HG03439 (cell line): ENCODE data around the gene FAM184A.
"Not testable (repeated sequence)": the region's sequence is repeated elsewhere in the genome, so short reads cannot be mapped to it uniquely, and the experiment has no call there.

Experiments used
- ATAC-seq: cut with Tn5 transposase; IDR thresholded peaks from one replicate; pipeline ENCODE4 v1.9.1; 2021; ENCODE audit warnings: mild to moderate bottlenecking, moderate library complexity; ENCODE audit not compliant: unreplicated experiment

The FAM184A gene, protein sequence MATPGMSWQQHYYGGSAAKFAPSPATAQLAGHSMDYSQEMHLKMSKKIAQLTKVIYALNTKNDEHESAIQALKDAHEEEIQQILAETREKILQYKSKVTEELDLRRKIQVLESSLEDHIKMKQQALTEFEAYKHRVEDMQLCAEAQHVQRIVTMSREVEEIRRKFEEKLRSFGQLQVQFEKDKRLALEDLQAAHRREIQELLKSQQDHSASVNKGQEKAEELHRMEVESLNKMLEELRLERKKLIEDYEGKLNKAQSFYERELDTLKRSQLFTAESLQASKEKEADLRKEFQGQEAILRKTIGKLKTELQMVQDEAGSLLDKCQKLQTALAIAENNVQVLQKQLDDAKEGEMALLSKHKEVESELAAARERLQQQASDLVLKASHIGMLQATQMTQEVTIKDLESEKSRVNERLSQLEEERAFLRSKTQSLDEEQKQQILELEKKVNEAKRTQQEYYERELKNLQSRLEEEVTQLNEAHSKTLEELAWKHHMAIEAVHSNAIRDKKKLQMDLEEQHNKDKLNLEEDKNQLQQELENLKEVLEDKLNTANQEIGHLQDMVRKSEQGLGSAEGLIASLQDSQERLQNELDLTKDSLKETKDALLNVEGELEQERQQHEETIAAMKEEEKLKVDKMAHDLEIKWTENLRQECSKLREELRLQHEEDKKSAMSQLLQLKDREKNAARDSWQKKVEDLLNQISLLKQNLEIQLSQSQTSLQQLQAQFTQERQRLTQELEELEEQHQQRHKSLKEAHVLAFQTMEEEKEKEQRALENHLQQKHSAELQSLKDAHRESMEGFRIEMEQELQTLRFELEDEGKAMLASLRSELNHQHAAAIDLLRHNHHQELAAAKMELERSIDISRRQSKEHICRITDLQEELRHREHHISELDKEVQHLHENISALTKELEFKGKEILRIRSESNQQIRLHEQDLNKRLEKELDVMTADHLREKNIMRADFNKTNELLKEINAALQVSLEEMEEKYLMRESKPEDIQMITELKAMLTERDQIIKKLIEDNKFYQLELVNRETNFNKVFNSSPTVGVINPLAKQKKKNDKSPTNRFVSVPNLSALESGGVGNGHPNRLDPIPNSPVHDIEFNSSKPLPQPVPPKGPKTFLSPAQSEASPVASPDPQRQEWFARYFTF

DNA sequence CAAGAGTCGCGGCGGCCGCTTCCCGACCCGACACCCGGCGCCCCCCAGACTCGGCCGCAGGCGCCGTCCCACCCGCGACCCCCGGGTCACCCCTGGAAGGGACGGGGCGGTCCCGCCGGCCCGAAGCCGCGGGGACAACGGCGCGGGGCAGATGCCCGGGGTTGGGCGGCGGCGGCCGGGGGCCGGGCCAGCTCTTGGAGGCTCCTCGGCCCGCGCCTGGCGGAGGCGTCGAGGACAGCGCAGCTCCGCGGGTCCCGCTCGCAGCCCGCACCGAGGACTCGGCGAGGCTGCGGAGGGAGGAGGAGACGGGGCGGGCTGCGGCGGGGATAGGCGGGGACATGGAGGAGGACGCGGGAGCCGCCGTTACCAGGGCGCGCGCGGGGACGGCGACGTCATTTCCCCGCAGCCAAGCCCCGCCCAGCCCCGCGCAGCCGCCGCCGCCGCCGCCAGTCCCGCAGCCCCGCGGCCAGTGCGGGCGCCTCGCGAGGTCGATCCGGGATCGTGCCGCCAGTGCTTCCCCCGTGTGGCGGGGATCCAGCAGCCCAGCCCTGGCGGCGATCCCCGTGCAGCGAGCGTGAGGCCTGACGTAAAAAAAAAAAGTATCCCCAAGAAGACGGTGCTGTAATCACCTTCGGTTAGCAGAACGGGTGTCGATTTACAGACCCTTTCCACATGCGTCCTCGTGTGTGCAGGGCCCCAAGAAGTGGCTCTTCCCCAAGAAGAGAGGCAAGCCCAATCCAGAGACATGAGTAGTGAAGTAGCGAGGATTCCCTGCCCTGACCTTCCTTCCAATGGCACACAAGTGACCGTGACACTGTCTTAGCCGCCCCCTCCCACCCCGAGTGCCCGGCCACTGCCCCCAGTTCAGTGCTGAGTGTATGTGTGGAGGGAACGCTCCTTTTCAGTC is at the start of gene FAM184A:
TSS of gene FAM184A (minus strand) at position 289 of the 907 bp plus-strand sequence. CDS start 365 bp downstream, outside the sequence.
- ATAC-seq = peak; percentile 66

DNA sequence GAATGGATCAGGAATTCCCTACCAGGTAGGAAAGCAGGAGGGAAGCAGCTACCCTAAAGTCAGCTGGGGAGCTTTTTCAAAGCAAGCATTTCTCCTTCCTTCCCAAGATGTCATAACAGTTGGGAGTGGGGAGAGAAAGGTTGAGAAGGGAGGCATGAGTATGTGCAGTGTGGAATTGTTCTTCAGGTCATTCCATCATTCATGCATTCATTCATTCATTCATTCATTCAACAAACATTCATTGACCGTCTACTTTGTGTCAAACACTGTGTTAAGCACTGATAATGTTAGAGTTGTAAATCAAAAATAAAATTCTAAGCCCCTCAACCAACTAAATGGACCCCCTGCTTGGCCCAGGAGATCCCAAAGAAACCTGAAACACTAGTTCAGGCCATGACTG is 49.2 kb upstream of the FAM184A start:
- ATAC-seq = no peak

DNA sequence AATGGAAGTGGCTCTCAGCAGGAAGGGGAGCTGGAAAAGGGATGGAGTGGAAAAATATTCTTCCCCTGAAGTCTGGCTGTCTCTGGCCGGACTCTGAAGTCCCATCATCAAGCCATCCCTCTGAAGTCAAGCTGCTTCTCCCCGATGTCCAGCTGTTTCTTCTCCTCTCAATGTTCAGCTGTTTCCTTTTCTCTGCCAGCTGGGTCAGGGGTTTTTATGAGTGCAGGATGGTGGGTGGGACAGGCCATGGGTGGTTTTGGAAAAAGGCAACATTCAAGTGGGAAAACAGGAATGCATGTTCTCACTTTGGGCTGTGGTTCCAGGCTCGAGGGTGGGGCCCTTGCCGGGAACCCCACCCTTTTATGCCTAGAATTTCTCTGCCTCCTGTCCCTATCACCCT is 48.4 kb upstream of the FAM184A start:
- no peak for ATAC-seq

DNA sequence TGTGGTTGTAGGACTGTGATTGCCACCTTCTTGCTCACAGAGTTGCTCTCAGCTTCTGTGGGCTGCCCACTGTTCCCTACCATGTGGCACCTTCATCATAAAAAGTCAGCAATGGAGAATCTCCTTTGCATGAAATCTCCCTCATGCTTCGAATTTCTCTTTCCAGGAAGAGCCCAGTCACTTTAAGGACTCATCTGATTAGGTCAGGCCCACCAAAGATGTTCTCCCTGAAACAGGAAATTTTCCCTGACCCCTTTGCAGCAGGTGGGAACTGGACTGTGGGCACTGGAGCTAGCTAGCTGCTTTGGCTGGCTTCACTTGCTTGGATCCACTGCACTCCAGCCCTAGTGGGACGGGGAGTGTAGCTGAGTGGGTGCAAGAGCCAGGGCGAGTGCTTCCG is 47.7 kb upstream of the FAM184A start:
- ATAC-seq = no peak

DNA sequence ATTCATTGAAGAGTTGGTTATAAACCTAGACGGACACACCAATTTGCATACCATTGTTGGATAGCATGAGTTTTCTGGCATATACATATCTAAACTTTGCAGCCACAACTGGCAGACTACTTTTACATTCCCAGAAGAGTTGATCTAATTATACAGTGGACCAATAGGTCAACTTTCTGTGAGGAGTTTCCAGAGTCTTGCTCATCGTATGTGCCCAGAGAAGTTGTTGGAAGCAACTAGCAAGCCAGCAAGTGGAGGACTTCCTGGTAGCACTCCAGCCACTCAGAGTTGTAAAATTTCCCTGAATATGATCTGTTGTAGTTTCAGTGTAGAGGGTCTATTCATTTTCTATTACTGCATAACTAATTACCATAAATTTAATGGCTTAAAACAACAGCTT is 47.1 kb upstream of the FAM184A start:
- ATAC-seq = no peak

DNA sequence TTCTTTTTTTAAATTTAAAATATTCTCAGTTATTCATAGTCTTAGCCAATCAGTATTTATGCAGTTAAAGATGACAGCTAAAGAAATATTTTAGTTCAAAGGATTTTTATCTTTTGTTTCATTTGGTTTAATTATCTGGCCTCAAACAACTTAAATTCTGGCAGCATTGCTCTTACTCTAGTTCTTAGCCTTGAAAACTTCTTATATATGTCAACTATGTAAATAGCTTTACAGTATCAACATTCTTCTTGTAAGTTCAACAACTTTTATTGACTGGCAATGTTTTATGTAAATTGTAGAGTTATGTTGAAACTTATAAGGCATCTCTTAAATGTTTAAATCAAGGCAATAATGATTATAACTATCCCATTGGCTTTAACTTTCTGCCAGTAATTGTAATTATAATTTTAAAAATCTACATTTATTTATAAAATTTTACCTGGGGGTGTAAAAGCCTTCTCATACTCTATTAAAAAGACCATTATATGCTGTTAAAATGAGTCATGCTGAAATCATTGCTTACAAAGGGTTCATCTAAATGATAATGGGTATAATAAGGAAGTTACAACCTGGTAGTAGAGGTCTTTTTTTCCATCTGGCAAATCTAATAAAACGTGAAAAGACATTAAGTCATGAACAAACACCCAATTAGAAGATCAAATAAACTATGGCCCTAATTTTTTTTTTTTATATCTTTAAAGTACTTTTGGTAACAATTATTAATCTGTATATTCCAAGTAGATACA is 45.8 kb upstream of the FAM184A start:
- ATAC-seq = no peak

DNA sequence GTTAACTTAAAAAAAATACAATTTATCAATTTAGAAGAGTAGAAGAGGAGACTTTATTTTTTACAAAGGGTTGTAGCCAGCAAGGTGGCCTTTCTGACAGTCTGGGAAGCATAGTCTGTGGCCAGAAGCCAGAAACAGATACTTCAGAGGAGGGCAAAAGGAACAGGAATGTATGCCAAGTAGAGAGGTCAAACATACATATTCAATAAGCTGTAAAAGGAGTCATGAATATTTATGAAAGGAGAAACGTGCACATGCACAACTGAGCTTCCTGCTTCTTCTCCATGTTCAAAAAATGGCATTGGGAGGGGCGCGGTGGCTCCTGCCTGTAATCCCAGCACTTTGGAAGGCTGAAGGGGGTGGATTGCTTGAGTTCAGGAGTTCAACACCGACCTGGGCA is 43.9 kb upstream of the FAM184A start:
- ATAC-seq = no peak

DNA sequence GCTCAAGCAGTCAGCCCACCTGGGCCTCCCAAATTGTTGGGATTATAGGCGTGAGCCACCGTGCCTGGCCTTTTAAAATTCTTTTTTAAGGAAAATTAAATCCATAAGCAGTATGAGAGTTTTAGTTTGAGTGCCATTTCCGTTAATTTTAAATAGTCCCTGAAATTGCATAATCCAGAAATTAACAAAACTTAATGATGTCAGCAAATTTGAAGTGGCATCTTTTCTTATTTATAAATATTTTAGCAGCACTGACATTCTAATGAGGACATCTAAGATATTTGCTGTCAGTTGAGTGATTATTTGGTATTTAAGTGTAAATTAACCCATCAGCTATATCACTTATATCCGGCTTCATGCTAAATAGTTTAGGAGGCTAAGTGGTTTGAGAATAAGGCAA is 42.9 kb upstream of the FAM184A start:
- ATAC-seq = no peak

DNA sequence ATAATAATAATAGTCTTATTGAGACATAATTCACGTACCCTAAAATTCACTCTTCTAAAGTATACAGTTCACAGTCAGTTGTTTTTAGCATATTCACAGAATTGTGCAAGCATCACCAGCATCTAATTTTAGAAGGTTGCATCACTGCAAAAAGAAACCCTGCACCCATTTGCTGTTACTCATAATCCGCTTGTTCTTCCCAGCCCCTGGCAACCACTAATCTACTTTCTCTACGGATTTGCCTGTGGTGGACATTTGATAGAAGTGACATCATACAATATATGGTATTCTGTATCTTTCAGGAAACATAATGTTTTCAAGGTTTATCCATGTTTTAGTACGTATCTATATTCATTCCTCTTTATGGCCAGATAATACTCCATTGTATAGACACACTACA is 41.5 kb upstream of the FAM184A start:
- ATAC-seq = no peak

DNA sequence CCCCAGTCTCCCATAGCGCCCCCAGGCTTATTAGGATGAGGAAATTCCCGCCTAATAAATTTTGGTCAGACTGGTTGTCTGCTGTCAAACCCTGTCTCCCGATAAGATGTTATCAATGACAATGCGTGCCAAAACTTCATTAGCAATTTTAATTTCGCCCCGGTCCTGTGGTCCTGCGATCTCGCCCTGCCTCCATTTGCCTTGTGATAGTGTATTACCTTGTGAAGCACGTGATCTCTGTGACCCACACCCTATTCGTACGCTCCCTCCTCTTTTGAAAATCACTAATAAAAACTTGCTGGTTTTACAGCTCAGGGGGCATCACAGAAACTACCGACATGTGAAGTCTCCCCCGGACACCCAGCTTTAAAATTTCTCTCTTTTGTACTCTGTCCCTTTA is 40.6 kb upstream of the FAM184A start:
- ATAC-seq = not testable (repeated sequence)

DNA sequence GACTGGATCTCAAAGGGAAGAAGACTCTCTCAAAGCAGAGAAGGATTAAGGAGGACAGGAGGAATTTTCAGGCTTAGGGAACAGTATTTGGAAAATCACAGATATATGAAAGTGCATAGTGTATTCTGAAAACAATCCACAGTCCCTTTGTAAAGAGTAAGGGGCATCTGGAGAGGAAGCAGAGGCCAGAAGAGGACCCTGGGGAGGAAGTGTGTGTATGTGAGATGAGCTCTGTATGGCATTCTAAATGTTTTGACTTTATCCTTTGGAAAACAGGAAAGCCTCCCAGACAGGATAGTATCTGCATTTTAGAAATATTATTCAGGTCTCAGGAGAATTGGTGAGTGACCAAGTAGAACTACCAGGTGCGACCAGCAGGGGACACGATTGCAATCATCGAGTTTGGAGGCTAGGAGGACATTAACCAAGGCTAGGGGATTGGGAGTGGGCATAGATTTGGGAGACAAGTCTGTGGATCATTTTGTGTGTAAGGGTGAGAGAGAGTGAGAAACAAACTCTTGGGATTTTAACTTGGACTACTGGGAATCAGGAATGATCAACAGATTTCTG is 38.3 kb upstream of the FAM184A start:
- ATAC-seq = no peak

DNA sequence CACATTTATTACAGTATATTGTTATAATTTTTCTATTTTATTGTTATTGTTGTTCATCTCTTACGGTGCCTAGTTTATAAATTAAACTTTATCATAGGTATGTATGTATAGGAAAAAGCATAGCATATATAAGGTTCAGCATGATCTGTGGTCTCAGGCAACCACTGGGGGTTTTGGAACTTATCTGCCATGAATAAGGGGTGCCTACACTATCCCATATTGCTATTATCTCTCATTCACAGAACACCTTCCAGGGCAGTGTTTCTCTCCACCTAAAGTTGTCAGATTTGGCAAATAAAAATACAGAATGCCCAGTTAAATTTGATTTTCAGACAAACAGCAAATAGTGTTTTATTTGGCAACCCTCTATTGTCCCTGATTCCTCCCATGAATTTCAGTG is 35.5 kb upstream of the FAM184A start:
- ATAC-seq = no peak

DNA sequence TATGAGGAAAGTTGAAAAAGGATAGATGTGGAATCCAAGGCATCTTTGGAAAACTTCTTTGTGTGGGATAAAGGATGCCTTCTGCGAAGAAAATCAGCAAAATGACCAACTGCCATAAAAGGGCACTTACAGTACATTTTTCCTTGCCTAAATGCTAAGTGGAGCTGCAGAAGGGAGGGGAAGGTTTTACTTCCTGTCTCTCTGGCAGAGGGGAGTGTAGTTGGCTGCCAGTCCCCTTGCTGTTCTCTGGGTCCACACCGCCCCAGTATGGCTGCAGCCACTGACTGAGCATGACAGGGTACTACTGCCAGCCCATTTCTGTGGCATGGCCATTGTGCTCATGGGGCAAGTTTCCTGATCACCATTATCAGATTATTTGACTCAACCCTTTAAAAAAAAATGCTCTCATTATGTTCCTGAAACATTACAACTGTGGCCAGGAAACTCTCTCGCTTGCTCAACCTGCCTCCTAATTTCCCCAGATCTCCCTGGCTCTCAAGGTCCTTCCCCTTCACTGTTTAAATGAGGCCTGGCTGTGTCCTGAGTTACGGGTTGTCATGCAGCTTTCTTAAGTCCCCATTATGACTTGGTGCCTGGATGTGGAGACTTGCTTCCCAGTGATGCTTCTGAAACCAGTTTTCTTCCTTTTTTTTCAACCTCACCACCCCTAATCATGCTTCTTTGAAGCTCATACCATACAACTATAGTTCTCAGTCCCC is 34.5 kb upstream of the FAM184A start:
- ATAC-seq = no peak

DNA sequence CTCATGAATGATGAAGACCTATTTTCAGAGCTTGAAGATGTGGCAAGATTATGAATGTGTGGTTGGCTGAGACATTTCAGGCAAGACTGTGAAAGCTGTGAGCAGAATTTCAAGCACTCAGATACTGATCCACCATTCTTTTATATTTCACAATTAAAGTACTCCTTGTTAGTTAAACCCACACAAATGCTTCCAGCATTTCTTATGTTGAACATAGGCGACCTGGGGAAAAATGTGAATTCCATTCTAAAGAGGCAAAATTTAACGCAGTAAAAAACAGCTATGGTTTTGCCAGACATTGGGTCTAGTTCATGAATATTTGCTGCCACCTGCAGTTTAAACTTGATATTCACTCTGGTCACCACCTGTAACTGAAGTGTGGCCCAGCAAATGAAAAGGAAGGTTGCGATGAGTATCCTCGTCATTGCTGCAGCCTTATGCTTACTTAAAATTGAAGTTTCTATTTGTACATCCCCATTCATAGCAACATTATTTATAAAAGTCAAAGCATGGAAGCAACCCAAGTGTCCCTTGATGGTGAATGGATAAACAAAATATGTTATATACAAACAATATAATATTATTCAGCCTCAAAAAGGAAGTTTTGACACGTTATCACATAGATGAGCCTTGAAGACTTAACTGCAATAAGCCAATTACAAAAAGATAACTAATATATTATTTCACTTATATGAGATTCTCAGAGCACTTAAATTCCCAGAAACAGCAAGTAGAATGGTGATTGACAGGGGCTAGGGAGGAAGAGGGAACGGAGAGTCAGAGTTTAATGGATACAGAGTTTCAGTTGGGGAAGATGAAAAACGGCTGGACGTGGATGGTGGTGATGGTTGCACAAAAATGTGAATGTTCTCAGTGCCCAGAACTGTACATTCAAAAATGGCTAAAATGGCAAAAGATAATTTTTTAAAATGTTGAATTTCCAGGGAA is 32.4 kb upstream of the FAM184A start:
- peak; percentile 86 for ATAC-seq

DNA sequence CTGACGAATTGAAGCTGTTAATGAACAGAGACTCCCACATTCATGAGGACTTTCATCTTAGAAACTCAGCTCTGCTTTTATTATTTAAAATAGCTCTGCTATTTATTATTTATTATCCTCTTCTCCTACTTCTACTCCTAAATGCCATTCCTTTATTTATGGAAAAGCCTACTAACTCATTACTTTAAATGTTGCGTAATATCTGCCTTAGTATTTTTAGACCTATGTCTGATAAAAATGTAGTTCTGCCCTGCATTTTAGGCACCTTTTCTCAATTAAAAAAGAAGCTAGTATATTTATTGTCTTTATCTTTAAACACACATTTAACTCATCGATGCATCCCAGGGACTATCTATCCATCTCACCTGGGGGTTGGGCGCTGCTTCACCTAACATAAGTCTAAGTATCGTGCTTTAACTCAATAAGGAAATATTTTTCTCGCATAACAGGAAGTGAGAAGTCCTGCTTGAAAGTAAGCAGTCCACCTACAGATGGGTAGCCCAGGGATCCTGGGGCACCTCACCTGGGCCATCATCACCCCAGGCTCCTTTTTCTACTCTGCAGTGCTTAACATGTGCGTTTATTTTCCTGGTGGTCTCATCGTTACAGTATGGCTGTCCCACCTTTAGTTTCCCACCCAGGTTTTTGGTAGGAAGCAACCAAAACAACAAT is 31.3 kb upstream of the FAM184A start:
- ATAC-seq = no peak

DNA sequence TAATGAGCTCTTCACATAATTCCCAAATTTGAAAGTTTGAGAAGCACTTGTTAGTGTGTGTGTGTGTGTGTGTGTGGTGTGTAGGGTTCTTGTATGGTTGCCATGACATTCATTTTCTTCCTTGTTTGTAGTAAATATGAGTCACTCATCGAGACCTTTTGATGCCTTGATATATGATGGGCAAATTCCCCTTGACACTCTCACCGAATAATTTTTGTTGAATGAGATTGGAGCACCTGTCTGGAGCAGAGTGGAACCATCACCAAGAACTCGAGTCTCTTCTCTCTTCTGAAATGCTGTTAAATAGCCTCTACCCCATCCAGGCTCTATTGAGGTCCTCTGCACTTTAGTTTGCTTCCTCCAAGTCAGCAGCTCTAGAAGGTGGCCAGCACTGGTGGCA is 29.6 kb upstream of the FAM184A start:
- ATAC-seq = no peak

DNA sequence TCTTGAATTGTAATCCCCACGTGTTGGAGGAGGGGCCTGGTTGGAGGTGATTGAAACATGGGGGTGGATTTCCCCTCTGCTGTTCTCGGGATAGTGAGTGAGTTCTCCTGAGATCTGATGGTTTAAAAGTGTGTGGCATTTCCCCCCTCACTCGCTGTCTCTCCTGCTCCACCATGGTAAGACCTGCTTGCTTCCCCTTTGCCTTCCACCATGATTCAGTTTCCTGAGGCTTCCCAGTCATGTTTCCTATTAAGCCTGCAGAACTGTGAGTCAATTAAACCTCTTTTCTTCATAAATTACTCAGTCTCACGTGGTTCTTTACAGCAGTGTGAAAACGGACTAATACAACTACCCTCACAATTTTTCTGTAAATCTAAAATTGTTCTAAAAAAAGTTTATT is 26.8 kb upstream of the FAM184A start:
- no peak for ATAC-seq
